ENCODE data around the gene DISP2. TPM values are rescaled to one million over a fixed set of nuclear protein-coding genes. Genes with fewer than 3 reads are reported as not detected.
A peak's percentile ranks its signal among the peaks of the same experiment; 100 is the strongest.

DISP2 gene
- total RNA-seq, 1 donor from 2014 or later, result 0.76 TPM

DNA sequence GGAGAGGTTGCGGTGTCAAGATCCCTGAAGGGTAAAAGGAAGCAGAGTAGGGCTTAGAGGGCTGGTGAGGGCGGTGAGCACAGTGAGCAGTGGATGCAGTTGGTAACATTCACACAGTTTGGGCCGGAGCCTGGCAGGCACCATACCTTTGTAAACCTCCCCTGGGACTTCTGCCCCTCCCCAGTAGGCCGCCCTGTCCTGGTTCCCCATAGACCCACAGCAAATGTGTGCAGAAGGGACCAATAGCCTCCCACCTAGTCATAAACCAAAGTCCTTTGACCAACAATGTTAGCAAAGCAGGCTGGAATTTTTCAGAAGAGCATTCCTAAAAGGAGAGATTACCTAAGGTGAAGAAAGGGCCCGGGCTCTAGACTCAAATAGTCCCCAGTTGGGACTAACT, 8.9 kb upstream of the DISP2 start:
- no peak overlapping the region for H3K4me3 Mint-ChIP-seq
- H3K9me3 Mint-ChIP-seq, result no peaks in the 10 kb centered on the region
- H3K27ac Mint-ChIP-seq, result no peak overlapping the region
- H3K27me3 Mint-ChIP-seq (ENCODE audit: low read depth), result peaks cover 8% of the 10 kb centered on the region
- no peaks in the 10 kb centered on the region for H3K36me3 Mint-ChIP-seq
- TF ChIP-seq, protein P1, sequence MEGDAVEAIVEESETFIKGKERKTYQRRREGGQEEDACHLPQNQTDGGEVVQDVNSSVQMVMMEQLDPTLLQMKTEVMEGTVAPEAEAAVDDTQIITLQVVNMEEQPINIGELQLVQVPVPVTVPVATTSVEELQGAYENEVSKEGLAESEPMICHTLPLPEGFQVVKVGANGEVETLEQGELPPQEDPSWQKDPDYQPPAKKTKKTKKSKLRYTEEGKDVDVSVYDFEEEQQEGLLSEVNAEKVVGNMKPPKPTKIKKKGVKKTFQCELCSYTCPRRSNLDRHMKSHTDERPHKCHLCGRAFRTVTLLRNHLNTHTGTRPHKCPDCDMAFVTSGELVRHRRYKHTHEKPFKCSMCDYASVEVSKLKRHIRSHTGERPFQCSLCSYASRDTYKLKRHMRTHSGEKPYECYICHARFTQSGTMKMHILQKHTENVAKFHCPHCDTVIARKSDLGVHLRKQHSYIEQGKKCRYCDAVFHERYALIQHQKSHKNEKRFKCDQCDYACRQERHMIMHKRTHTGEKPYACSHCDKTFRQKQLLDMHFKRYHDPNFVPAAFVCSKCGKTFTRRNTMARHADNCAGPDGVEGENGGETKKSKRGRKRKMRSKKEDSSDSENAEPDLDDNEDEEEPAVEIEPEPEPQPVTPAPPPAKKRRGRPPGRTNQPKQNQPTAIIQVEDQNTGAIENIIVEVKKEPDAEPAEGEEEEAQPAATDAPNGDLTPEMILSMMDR (IDR thresholded peaks at IDR 0.05; ENCODE audit: unreplicated experiment), result no peak
- DNase-seq (ENCODE audit: low spot score in 2 of 2, unreplicated experiment in 2 of 2), result no peak
- H3K4me1 Mint-ChIP-seq, result peaks cover 9% of the 10 kb centered on the region

DNA sequence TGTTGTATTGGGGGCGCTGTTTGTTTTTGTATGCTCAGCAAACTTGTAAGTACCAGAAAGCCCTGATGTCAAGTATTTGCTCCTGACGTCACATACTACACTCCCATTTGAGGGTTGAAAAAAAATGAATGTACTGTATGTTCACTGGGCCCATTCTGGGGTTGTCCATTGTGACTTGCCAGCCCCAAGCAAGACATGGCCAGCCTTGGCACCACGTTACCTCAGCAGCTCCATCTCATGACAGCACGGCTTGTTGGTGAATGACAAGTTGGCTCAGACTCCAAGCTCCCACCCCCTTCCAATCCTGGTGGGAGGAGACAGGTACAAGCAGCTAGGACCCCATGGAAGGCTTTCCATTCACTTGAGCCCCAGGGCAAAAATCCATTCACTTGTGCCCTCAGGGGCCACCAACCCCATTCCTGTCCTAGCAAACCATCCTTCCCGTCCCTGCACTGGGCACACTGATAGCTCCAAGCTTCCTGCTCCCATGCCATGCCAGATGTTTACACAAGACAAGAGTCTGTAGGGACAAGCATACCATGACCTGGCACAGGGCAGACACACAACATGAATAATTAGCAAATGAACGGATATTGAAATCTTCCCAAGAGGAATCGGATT, 5.6 kb upstream of the DISP2 start:
- H3K4me3 Mint-ChIP-seq, result no peak overlapping the region
- H3K9me3 Mint-ChIP-seq, result no peaks in the 10 kb centered on the region
- peaks cover 19% of the 10 kb centered on the region for H3K27me3 Mint-ChIP-seq (ENCODE audit: low read depth)
- H3K4me1 Mint-ChIP-seq, result peaks cover 9% of the 10 kb centered on the region
- H3K27ac Mint-ChIP-seq, result no peak overlapping the region
- no peak for DNase-seq (ENCODE audit: low spot score in 2 of 2, unreplicated experiment in 2 of 2)
- no peaks in the 10 kb centered on the region for H3K36me3 Mint-ChIP-seq
- TF ChIP-seq, protein P1 (IDR thresholded peaks at IDR 0.05; ENCODE audit: unreplicated experiment), result no peak

DNA sequence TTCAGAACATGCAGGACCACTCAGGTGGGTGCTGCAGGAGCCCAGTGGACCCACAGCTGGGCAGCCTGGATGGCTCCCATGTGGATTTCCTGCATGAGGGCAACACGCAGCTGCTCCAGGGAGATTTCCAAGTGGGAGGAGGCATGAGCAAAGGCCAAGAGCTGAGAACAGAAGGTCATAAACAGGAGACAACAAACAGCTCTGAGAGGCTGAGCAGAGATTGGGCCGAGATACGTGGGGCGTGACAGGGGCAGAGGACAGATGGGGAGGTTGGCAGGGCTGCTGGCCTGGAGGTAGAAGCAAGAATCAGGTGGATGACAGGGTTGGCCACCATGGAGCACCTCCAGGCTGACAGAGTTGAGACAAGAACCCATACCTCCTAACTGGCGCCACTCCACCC, 4.3 kb upstream of the DISP2 start:
- H3K4me1 Mint-ChIP-seq, result peaks cover 10% of the 10 kb centered on the region
- no peaks in the 10 kb centered on the region for H3K9me3 Mint-ChIP-seq
- TF ChIP-seq, protein P1 (IDR thresholded peaks at IDR 0.05; ENCODE audit: unreplicated experiment), result no peak
- H3K27ac Mint-ChIP-seq, result no peak overlapping the region
- H3K27me3 Mint-ChIP-seq (ENCODE audit: low read depth), result peaks cover 24% of the 10 kb centered on the region
- H3K4me3 Mint-ChIP-seq, result no peak overlapping the region
- H3K36me3 Mint-ChIP-seq, result no peaks in the 10 kb centered on the region
- DNase-seq (ENCODE audit: low spot score in 2 of 2, unreplicated experiment in 2 of 2), result no peak

DNA sequence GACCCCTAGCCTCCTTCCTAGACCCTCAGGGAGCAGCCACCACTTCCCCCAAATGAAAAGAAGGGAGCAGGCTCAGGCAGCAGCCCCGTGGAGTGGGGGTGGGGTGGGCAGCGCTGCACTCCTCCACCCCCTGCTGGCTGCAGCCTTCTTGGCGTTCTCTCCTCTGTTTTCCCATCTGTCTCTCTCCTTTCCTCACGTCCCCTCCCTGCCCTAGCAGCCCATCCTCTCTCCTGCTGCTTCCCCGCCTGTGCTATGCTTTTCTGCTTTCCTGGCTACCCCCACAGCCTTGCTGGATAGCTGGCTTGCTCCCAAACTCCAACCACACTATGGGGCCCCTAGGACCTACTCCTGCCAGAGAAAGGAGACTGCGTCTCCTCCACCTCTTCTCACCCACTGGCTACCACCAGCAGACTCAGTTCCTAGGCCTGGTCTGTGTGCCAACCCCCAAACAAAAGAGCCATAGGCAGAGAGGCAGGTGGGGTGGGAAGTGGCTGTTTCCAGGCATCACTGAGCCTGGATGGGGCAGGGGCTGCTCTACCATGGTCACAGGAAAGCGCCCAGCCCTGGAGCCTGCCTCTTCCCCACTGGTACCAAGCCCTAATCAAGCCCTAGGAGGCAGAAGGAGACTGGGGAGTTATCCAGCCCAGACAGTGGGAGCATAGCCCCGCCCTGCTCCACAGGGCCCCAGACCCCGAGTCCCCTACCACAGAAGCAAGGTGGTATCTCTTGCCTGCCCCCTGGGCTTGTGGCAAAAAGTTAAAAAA, 3.4 kb upstream of the DISP2 start:
- Mint-ChIP-seq H3K9me3 (no peaks in the 10 kb centered on the region), H3K27ac (no peak overlapping the region), H3K36me3 (no peaks in the 10 kb centered on the region), H3K4me3 (no peak overlapping the region), H3K27me3 (ENCODE audit: low read depth) (peaks cover 33% of the 10 kb centered on the region), H3K4me1 (peaks cover 12% of the 10 kb centered on the region)
- TF ChIP-seq, protein P1 (IDR thresholded peaks at IDR 0.05; ENCODE audit: unreplicated experiment), result no peak
- peak in 1 of 2 experiments; percentile 68 for DNase-seq (ENCODE audit: low spot score in 2 of 2, unreplicated experiment in 2 of 2)

DNA sequence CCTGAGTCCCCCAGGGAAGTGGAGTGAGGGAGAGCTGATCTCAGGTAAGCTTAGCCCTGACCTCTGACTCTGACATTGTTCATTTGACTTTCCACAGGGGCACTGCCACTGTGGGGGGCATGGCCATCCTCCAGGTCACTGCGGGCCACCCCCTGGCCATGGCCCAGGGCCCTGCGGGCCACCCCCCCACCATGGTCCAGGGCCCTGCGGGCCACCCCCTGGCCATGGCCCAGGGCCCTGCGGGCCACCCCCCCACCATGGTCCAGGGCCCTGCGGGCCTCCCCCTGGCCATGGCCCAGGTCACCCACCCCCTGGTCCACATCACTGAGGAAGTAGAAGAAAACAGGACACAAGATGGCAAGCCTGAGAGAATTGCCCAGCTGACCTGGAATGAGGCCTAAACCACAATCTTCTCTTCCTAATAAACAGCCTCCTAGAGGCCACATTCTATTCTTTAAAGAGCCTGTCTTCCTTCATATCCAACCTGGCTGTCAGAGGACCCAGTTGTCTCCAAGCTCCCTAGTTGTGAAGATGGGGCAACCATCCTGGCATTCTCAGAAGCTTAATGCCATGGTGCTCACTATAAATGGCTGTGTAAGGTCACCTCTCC, 1.9 kb upstream of the DISP2 start:
- Mint-ChIP-seq H3K27me3 (ENCODE audit: low read depth) (peaks cover 47% of the 10 kb centered on the region), H3K9me3 (no peaks in the 10 kb centered on the region), H3K36me3 (no peaks in the 10 kb centered on the region), H3K4me1 (peaks cover 12% of the 10 kb centered on the region), H3K27ac (no peak overlapping the region), H3K4me3 (no peak overlapping the region)
- no peak for DNase-seq (ENCODE audit: low spot score in 2 of 2, unreplicated experiment in 2 of 2)
- TF ChIP-seq, protein P1 (IDR thresholded peaks at IDR 0.05; ENCODE audit: unreplicated experiment), result no peak
